ENCODE results near the gene CSRP3.
"Not testable (repeated sequence)": the region's sequence is repeated elsewhere in the genome, so short reads cannot be mapped to it uniquely, and the experiment has no call there.

The CSRP3 gene

DNA sequence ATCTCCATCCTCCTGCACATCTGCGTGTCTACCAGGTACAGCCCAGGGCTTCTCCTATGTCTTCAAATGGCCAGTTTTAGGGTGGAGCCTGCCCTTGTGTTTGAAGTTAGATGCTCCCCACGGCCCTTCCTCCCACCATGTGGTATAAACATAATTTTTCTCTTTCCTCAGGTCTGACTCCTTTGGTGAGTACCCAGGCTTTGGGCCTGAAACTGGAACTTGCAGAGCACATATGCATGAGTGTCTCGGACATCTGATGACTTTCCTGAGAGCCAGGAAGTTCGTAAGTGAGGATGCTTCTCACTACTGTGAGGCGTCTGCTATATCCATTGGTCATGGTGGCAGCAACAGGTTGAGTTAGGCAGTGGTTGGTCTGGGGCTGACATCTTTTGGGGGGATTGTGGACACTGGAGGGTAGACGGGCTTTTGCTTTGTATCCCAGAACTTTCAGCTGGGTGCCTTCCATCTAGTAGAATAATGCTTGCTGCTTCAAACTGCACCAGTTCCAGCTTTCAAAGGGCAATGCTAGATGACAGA is 16.2 kb downstream of the CSRP3 start:
- DNase-seq, result no peak

DNA sequence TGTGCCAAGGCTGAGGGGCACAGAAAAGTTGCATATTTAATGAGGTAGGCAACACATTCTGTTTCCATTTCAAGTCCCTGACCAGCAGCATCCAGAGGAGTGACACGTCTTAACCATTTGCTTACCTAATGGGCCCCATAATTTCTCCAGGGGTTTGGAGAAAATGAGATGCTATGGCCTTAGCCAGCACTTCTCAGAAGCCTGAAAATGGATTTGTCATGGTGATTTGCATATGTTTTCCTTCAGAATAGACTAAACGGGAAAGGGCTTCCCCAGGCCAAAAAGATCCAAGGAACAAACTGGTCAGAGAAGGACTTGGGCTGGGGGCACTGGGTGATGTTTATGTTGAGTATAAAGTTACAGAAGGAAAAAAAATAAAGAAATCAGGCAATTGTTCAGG is 16.7 kb downstream of the CSRP3 start:
- no peak for DNase-seq

DNA sequence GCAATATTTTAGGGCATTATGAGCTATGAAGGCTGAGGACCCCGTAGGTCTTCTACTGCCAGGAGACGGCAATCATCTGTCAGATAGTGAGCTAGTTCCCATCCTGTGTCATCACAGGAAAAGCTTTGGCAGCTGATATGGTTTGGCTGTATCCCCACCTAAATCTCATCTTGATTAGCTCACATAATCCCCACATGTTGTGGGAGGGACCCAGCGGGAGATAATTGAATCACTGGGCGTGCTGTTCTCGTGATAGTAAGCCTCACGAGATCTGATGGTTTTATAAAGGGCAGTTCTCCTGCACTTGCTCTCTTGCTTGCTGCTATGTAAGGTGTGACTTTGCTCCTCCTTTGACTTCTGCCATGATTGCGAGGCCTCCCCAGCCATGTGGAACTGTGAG is 18.1 kb downstream of the CSRP3 start:
- DNase-seq, result no peak

DNA sequence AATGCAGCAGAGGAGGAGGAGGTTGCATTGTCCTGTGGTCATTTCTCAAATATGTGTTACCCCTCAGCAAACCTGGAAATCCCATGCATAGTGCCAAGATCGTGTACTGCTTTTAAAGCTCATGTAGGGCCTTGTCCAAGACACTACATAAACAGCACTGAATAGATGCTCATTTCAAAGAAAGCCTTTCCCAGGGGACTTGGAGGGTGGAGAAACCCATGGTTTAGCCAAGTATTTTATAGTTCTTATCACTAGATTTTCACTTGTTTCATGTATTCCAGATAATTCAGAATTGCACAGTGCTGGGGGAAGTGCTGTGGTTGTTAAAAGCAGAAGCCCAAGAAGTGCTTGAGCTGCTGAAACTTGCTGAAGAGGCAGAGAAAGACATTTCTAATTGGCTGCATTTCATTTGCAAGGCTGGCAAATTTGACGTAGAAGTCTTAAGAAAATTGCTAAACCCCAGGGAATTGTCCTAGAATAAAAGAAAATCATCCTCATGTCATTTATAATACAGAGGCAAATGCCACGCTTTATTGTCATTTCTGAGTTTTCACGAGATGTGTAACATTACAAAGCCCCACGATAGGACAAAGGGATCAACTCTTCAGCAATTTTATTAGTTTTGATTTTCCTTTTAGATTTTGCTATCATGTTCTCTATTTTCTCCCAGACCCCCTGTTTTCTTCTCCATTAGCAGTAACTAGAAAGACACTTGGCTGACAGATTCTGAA is 20.1 kb downstream of the CSRP3 start:
- no peak for DNase-seq

DNA sequence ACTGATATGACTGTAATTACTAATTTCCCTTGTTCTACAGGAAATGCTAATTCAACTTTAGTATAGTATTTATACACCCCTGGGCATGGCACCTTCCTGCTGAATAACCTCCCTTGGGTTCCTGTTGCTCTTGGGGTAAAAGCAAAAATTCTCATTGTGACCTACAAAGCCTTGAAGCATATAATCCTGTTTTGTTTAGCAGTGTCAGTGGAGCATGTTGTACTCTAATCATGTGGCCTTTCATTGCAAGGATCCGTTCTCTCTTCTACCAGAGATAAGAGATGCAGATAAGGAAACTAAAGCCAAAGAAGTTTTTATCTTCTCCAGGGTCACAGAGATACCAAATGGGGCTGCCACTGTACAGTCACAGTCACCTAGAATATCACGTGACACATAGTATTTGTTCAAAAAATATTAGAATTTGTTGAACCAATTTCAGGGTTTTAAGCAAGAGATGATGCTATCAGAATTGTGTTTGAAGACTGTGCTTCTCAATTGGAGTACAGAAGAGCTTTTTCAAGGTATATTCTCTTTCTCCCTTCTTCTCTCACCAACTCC is 25.1 kb downstream of the CSRP3 start:
- no peak for DNase-seq

DNA sequence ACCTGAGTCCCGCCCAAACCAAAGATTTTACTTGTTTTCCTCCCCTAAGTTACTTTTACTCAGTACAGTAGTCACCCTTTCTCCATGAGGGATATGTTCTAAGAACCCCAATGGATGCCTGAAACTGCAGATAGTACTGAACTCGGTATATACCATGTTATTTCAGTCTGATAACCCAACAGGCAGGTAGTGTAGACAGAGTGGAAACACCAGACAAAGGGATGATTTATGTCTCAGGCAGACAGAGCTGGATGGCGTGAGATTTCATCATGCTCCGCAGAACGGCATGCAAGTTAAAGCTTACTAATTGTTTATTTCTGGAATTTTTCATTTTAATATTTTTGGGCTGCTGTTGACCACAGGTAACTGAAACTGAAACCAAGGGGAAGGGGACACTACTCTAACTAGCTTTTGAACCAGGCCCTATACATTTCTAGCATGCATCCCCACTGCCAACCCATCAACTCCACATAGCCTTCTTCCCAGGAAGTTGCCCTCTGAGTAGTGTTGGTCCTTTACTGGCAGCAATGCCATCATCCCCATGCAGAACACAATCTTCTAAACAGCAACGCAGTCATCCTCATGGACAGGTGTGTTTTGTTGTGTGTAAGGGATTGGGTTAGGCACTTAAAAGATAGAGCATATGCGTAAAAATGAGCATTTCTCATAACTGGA is 27.7 kb downstream of the CSRP3 start:
- DNase-seq, result no peak

DNA sequence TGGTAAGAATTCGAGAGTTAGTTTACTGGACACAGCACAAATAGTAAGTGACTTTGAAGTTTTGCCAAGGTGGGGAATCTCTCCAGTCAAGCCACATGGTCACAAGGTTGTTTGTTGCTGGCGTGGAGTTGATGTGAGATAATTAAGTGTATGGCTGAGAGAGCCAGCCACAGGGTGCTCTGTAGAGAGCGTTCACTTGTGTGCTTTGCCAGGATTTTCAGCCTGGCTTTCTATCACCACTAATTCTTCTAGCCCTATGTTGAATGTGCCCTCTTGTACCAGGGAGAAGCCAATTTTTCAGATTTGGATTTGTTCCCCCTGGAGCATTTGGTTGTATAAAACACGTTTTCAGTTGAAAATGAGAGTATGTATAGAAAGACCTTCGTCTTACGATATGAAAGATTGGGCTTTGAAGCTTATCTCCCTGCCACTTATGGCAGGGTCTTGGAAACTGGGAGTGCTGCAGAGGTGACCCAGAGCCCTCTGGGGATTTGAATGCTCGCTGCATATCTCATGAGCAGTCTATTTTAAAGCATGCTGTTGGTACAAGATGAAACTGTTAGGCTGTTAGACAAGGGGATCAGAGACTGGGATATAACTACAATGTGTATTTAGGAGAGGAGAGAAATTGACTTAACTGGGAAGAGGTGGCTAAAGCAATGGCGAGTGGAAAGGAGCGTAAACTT is 28.6 kb downstream of the CSRP3 start:
- DNase-seq, result no peak

DNA sequence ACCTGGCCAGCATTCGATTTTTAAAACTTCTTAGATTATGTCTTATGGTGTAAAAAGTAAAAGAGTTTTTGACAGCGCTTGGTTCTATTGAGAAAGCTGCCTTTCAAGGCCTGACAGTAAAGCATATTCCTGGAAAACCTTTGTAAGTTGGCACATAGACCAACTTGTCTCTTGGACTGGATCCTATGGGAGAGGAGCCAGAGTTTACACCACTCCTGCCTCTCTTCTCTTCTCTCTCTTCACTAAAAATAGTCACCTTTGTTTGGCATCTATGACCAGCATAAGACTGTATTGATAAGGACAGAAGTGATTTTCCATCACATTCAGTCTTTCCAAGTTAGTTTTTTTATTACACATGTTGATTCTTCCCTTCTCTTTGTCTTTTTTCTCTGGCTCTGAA is 33.7 kb downstream of the CSRP3 start:
- DNase-seq, result no peak

DNA sequence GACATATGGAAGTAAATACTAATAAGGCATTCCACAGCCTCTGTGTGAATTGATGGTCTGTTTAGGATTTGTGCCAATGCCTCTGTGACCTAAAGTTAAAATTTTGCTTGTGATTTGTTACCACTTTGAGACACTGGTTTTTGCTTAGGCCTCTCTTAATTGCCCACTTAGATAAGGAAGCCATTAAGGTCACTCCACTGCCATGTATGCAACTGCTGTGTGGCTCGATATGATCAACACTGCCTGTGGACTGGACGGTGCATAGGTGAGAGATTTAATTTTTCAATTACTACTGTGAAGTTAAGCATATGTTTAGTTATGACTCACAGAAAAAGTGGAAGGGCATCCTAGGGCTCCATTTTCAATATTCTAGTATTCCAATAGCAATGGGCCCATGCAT is 36.9 kb downstream of the CSRP3 start:
- DNase-seq, result no peak

DNA sequence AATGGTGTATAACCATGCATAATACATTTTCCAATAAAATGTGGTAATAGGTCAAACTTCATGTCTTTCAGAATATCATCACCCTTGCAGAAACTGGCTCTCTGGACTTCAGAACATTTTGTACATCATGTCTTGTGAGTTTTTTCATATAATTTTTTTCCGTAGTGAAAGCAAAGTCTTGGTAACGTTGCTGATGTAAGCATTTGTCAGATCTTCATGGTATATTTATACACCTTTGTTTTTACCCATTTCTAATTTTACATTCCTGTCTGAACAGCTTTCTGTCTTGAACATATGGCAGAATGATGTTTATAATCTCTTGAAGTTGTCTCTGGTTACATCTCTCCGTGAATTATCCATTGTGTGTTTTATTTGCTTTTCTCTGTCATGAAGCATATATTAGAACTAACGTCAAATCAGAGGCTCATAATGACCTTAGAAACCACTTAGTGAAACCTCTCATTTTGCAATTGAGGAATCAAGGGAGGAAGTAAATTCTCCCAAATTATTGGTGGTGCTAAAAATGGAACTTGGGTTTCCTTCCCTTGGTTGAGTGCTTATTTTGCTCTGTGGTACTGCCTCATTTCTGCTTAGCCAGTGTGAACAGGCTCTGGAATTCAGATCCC is 37.4 kb downstream of the CSRP3 start:
- no peak for DNase-seq

DNA sequence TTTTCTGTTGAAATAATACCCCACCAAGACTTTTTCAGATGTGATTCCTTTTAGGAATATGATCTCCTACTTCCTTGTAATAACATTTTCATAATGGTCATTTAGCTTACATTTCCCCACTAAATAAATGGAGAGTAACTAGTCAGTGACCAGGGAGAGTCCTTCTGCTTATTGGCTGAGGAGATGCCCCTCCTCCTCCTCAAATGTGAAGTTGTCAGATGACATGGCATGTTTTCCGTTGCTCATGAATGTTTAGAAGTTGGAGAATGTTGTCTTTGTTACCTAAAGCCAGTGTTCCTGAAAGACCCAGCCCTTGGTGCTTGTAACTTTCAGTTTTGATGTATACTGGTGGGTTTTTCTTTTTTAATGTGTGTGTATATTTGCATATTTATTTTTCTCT is 38.2 kb downstream of the CSRP3 start:
- no peak for DNase-seq

DNA sequence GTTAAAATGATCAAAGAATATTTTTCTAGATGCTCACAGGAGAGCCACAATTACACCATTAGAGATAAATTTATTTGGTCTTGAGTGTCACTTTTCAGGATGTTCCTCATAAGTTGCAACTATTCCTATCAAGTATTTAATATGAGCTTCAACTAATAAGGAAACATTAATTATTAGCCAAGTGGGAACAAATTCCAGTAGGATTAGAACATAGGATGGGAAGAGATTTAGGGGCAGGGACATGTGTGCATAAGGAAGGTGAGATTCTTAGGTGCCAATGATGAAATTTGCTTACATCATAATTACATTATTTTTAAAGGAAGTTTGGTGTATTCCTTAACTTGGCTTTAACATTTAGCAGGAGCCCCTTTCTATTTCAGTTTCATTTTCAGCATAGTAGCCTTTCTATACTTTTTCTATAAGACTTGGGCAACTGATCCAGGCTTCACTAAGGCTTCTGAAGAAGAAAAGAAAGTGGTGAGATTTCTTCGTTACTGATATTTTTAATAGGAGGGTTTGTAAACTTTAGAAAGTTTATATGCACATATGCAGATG is 38.8 kb downstream of the CSRP3 start:
- no peak for DNase-seq

DNA sequence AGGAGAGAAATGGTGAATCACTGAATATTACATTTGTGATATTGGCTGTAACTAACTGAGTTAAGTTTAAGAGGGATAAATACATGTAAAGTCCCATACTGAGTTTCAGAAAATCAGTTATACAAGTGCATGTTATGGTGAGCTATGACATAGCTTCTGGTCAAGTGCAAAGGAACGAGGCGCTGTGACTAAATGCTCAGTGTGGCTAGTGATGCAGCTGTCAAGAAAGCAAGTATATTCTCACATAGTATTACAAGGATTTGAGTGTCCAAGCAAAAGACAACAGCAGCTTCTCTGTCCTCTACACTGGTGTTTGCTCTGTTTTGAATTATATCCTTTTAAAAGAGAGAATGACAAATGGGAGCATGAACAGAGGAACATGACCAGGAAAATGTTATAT is 40.1 kb downstream of the CSRP3 start:
- no peak for DNase-seq

DNA sequence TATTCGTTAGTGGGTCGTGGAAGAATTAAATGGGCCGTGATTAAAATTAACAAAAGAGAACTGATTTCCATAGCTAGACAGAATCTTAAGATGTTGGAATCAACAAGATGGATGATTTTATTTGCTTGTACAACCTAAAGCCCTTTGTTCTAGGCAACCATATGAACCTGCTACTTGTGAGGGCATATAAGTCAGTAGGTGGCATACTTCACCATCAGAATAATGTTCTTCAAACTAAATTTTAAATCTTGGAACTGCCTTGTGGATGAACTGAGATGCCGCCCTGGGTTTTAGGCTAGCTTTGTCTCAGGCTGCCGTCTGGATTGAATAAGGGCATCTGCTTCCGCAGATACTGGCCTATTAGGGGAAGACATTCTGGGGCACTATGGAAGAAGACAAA is 40.9 kb downstream of the CSRP3 start:
- DNase-seq, result no peak

DNA sequence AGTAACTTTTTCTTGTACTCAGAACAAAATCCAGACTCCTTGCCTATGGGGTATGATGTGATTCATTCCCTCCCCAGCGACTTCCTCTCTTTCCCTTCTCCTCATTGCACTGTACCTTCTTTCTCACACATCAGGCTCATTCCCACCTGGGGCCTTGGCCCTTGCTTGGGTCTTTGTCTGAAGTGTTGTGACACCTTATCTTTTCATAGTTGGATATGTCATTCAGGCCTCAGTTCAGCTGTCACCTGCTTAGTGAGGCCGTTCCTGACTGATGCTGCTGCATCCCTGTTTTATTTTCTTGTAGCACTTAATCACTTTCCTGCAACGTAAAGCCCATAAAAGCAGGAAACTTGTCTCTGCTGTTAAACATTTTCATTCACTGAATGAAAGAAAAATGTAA is 44.9 kb downstream of the CSRP3 start:
- DNase-seq, result no peak

DNA sequence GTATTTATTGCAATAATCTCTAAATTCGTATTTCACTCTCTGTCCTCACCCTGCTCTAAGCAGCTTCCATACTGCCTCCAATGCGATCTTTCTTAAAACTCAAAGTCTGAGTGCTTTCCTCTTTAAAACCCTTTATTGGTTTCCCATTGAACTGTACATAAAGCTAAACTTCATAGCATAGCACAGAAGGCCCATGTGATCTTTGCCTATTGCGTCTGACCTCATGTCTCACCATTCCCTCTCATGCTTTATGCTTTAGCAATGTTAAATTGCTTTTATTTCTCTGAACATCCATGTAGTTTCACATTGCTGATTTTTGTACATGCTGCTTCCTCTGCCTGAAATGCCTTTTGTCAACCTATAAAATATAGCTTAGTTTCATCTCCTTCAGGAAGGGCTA is 56.5 kb downstream of the CSRP3 start:
- no peak for DNase-seq

DNA sequence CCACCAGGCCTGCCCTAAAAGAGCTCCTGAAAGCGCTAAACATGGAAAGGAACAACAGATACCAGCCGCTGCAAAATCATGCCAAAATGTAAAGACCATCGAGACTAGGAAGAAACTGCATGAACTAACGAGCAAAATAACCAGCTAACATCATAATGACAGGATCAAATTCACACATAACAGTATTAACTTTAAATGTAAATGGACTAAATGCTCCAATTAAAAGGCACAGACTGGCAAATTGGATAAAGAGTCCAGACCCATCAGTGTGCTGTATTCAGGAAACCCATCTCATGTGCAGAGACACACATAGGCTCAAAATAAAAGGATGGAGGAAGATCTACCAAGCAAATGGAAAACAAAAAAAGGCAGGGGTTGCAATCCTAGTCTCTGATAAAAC is 64.9 kb downstream of the CSRP3 start:
- not testable (repeated sequence) for DNase-seq

DNA sequence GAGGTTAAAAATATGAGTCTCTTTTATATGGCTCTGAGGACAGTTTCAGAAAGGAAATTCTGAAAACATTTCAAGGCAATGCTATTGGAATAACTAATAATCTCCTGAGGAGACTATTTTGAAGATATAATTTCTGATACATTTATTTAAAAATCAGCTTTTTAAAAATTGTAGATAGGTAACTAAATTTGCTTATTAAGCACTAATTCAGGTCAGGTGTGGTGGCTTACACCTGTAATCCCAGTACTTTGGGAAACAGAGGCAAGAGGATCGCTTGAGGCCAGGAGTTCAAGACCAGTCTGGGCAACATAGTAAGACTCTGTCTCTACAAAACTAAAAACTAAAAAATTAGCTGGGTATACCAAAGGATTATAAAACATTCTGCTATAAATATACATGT is 67.8 kb downstream of the CSRP3 start:
- no peak for DNase-seq
